Sciatic nerve (tissue), 2 donors: Measurements from ENCODE around the gene FAM200B. TPM values are rescaled to one million over a fixed set of nuclear protein-coding genes. Genes with fewer than 3 reads are reported as not detected.

ENCODE experiments used
- ATAC-seq: fragments of 200-7000 bp; cut with Tn5 transposase; one replicate; pipeline ENCODE4 v1.9.1; 2020; ENCODE audit warnings: mild to moderate bottlenecking, moderate library complexity
- DNase-seq: peaks from one replicate; pipeline ENCODE4 v3.0.0-alpha.2; 2020; ENCODE audit warnings: low spot score
- intact Hi-C: fragments of 100-400 bp; cut with DNase I; formaldehyde crosslinking; loops from one replicate; pipeline ENCODE4 v1.14.2; 2022
- total RNA-seq: library from RNA; stranded (reverse); fragmentation: NEBNext Ultra II Directional; extraction: Animal tissue kit (Norgen Biotek cat#: 25700); gene quantifications from one replicate; pipeline ENCODE4 v1.2.1, GENCODE V29; 2021
- donor health status: DM: no; HTN: no; CAD: no.
- donor health status: DM: no; HTN: no; CAD: no.

The FAM200B gene
- total RNA-seq, 1 donor from 2014 or later = 42.8 TPM

DNA sequence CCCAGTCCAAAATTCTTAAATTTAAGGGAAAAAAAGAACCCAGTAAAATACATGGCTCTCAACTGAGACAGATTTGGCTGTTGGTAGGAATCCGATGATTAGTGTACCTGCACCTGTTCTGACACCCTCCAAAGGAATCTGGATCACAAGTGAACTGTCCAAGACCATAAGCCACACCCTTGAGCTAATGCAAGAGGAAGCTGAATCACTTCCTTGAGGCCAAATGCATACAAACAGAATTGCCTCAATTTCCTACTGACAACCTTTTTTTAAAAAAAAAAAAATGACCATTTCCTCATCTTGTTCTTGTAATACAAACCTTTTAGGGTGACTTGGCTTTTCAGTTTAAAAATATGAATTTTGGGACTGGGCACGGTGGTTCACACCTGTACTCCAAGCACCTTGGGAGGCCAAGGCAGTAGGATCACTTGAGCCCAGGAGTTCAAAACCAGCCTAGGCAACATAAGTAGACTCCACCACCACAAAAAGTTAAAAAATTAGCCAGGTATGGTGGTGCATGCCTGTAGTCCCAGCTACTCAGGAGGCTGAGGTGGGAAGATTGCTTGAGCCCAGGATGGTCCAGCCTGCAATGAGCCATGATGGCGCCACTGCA lies 15.8 kb upstream of the FAM200B start:
- ATAC-seq = no peak
- intact Hi-C loops = no loop called here

DNA sequence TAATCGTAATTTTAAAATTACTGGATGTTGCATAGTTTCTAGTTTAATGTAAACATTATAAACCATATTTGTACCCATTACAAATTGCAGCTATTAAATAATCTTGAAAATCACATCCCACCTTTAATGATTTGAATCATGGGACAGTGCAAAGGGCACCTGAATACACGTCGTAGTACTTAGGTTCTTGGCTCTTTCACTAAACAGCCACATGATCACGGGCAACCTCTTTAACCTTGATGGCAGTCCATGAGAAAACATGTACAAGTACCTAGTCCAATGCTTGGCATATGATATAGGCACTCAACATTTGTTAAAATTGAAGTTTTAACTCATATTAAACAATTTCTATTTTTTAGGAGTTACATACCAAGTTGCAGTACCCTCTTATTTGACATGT lies 14.6 kb upstream of the FAM200B start:
- intact Hi-C loops = no loop called here
- no peak for ATAC-seq
- no peak for DNase-seq

More for the DNA sequence above, 15.8 kb upstream of the FAM200B start:
- DNase-seq = no peak

DNA sequence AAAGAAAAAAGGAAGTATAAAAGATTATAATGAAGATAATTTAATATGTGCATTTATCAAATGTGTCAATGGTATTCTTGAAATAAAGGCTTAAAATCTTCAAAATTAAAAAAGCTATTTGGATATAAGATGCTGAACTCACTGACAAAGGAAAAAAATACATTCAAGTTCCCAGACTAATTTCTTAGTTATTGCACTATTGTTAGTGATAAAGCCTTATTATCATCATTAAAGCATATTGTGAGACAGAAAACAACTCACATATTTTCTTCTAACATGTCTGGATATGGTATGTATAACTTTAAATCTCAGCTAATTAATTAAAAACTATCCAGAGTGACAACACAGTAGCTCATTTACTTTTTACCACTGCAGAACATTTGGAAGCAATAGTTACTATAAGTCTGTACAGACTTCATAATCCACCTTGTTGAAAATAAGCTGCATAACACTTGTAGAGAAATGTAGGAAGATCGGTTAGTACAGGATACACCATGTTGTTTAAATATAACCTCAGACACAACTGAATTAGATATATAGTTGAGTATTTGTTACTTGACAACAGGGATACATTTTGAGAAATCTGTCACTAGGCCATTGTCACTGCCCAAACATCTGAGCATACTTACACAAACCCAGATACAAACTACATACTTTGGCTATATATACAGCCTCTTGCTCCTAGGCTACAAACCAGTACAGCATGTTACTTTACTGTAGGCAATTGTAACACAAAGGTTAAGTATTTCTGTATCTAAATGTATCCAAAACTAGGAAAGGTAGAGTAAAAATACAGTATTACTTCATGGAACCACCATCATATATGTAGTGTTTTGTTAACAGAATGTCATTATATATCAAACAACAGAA lies 12.8 kb upstream of the FAM200B start:
- DNase-seq (no peak), ATAC-seq (no peak)
- intact Hi-C loops = no loop called here

DNA sequence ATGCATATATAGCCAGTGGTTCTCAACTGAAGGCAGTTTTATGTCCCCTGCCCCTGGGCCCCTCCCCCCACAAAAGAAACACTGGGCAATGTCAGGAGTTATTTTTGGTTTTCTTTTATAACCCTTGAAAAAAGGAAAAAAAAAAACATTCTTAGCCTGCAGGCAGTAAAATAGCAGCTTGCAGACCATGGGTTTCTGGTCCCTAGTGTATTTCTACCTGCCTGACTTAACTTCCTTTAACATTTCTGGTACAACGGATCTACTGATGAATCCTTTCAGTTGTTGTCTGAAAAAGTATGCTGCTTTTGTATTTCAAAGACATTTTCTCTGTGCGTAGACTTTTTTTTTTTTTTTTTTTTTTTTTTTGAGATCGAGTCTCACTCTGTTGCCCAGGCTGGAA lies 11.1 kb upstream of the FAM200B start:
- no peak for DNase-seq
- ATAC-seq = no peak
- intact Hi-C loops = no loop called here

DNA sequence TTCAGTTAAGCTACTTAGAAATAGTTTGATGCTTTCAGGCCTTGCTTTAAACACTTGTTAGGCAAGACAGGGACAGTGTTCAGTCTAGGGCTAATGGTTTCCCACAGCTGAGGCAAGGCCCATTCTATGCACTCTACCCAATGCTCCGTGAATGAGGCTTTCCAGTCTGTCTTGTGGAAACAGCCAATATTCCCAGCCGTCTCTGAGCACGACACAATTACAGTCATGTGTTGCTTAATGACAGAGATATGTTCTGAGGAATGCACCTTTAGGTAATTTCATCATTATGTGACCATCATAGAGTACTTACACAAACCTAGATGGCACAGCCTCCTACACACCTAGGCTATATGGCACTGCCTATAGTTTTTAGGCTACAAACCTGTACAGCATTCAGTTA lies 9.5 kb upstream of the FAM200B start:
- DNase-seq = no peak
- no peak for ATAC-seq
- intact Hi-C loops = no loop called here

DNA sequence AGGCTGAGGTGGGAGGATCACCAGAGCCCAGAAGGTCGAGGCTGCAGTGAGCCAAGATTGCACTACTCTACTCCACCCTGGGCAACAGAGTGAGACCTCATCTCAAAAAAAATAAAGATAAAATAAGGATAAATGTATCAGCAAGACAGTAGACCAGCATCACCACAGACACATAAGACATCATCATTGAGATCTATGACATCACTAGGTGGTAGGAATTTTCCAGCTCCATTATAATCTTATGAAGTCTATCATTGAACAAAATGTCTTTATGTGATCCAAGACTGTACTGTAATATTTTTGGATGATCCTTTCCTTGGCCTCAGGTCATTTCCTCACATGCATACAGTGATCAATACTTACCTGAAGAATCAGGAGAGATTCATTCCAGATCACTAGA lies 8.3 kb upstream of the FAM200B start:
- DNase-seq (no peak), ATAC-seq (no peak)
- intact Hi-C loops = no loop called here

DNA sequence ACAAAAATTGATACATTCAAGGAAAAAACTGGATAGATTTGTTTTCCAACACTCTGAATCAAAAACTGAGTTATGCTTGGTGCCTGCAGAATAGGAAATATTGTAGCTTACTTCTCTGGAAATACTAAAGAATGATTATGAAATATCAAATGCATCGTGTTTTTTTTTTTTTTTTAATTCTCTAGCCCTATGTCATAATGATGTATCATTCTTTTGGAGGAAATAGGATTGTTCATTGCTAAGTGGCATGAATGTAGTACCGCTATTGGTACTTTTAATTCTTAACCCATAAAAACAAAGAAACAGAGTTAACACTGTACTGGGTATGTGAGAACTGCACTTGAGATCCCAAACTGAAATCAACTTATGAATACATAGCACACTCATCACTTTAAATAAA lies 7.6 kb upstream of the FAM200B start:
- DNase-seq (no peak), ATAC-seq (no peak)
- intact Hi-C loops = no loop called here

DNA sequence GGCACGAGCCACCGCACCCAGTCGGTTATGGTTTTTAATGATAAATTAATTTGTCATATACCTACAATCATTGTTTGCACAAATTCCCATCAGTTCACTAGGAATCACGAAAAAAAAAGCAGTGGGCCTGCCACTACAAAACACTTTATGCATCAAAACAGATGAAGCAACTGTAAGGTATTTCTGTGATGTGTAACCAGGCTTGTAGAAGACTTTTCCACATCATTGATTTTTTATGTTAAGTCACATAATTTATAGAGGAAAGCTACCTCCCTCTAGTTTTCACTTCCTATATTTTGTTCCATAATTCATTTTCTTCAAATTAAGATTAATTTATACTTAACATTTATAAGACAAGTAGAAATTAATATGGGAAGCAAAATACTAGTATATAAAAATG lies 6.7 kb upstream of the FAM200B start:
- no peak for DNase-seq
- ATAC-seq = no peak
- intact Hi-C loops = no loop called here

DNA sequence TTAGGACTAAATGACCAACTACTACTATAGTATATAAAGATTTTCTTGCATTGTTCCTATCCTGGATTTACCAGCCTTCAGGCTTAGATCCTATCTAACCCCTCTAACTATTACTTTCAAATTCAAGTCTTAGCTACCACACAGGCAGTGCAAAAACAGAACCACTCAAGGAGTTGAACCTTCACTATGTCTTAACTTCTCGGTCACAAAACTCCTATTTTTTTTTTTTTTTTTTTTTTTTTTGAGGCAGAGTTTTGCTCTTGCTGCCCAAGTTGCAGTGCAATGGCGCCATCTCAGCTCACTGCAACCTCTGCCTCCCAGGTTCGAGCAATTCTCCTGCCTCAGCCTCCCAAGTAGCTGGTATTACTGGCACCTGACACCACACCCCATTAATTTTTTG lies 6.3 kb upstream of the FAM200B start:
- no peak for ATAC-seq
- DNase-seq = no peak
- intact Hi-C loops = no loop called here

DNA sequence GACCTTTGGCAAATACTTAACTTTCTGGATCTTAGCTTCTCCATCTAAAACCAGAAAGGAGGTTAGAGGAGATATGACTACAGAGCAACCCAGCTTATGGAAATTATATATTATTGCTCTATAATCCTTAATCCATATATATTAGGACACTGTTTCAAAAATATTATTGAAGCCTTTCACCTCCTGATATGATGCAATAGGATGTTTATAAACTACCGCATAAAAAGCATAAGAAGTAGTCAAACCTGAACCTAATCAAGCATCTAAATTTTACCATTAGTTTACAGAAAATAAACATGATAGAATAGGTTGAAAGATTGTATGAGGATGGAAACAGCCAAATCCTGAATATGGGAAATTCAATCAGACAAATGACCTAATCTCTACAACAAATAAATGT lies 5.6 kb upstream of the FAM200B start:
- intact Hi-C loops = no loop called here
- ATAC-seq = no peak

DNA sequence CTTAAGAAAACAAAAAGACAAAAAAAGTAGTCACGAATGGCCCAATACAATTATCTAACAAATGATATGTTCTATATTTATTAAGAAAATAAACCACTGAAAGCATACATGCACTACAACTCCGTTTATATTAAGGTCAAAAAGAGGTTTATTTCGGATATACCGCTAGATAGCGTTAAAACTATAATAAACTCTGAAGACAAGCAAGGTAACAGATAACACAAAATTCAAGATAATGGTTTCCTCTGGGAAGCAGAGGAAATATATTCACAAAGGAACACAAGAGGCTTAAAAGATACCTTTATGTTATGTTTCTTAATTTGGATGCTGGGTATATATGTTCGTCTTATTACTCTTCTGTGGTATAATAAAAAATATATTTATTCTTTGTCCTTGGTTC lies 4.7 kb upstream of the FAM200B start:
- ATAC-seq (no peak), DNase-seq (no peak)
- intact Hi-C loops = no loop called here

More for the DNA sequence above, 5.6 kb upstream of the FAM200B start:
- DNase-seq = no peak

DNA sequence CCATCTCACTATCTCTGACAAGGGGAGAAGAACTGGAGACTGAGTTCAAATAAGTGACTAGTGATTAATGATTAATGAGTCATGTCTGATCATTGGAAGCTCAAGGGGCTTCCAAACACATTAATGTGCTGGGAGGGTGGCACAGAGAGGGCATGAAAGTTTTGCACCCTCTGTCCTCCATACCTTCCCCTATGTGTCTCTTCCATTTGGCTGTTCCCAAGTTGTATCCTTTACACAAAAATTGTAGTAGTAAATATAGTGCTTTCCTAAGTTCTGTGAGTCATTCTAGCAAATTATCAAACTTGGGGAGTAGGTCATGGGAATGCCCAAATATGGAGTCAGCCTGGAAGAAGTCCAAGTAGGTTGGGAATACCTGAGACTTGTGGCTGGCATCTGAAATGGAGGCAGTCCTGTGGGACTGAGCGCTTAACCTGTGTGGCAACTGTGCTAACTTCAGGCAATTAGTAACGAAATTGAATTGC lies 4.1 kb upstream of the FAM200B start:
- intact Hi-C loops = no loop called here
- no peak for DNase-seq
- ATAC-seq = no peak

DNA sequence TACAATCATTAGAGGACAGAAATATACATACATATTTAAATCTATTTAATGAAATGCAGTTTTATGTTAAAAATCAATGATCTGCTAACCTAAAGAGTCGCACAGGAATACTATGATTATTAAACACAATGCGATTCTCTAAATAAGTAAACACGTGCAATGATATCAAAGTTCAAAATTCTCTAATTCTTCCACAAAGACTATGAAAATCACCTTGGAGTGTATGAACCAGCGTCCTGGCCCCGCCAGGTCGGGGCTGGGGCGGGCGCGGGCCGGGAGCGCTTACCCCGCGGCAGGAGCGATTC lies 608 bp upstream of the FAM200B start:
- DNase-seq = no peak
- intact Hi-C loops = no loop called here
- ATAC-seq = no peak

DNA sequence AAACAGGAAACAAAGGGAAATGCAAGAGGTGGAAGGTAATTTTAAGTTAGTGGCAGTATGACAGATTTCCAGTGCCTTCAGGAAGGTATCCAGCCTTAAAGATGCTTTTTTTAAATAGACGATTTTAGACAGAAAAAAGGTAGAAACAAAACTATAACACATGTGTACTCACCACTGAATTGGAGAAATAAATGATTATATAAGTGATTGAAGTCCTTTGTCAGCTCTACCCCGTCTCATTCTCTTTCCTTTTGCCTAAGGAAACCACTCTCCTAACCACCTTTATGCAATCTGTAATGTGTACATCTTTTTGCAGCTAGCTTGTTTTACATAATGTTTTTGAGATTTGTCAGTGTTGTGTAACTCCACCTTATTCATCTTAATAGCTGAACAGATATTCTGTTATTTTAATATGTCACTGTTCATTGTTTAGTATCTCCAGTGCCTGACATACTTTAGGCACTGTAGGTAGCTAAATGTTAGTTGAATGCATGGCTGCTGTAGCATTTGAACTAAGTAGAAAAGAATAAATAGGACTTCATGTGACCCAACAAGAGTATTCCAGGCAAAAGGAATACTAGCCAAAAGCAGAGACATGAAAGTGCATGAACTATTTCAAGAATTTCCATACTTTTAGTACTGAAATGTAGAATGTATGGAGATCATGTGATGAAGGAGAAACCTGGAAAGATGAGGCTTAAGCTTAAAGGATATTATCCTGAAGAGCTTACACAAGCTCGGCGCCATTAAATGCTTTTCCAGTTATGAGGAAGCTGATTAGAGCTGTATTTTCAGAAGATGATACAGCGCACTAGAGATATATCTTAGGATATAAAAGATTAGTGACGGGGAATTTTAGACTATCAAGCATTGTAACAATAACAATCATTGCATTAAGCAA lies 865 bp downstream of the FAM200B start:
- ATAC-seq (no peak), DNase-seq (no peak)
- intact Hi-C loops = no loop called here

DNA sequence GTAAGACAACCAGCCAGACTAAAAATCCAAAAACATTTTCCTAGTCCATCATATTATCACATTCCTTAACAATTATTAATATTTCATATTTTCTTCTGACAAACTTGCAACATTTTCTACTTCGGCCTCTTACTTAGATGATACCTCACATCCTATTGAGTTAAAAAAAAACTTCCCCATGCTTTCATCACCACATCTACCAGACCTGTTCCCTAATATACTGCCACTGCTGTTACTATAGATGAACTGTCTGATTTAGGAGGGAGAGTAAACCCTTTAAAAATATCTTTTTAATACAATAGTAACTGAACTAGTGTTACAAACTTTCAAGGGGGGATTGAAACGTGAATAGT lies 1.5 kb downstream of the FAM200B start:
- ATAC-seq = no peak
- intact Hi-C loops = no loop called here
- no peak for DNase-seq

DNA sequence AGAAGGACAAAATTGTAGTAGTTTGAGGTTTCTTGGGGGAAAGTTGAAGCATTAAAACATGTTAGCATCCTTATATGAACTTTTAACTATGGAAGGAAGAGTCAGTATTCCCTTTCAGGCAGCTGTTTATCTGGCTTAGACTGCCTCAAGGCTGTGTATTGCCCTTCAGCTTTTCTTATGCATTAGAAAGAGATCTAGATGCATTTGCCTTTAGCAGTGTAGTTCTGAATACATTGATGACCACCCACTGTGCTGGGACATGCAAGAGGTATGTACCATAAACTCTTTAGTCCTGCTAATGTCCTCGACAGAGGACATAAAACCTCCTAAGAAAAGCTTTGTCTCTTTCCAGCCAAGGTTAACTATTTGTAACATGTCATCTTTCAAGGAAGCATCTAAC lies 2.9 kb downstream of the FAM200B start:
- no peak for ATAC-seq
- no peak for DNase-seq
- intact Hi-C loops = no loop called here

DNA sequence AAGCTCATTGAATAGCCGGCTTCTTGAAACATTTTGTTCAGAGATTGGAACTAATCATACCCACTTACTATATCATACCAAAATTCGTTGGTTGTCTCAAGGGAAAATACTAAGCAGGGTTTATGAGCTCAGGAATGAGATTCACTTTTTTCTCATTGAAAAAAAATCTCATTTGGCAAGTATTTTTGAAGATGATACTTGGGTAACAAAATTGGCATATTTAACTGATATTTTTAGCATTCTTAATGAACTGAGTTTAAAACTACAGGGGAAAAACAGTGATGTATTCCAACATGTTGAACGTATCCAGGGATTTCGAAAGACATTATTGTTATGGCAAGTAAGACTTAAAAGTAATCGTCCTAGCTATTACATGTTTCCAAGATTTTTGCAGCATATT lies 6.4 kb downstream of the FAM200B start:
- ATAC-seq (no peak), DNase-seq (no peak)
- intact Hi-C loops = no loop called here

DNA sequence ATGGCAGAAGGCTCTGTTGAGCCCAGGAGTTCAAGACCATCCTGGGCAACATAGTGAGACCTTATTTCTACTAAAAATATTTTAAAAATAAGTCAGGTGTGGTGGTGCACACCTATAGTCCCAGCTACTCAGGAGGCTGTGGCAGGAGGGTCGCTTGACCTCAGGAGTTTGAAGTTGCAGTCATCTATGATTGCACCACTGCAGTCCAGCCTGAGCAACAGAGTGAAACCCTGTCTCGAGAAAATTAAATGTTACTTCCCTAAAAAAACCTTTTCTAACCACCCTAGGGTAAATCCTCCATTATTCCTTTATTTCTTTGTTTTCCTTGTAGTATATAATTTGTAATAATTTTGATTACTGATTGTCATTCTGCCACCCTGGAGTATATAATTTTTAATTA lies 7.9 kb downstream of the FAM200B start:
- DNase-seq (no peak), ATAC-seq (no peak)
- intact Hi-C loops = no loop called here

DNA sequence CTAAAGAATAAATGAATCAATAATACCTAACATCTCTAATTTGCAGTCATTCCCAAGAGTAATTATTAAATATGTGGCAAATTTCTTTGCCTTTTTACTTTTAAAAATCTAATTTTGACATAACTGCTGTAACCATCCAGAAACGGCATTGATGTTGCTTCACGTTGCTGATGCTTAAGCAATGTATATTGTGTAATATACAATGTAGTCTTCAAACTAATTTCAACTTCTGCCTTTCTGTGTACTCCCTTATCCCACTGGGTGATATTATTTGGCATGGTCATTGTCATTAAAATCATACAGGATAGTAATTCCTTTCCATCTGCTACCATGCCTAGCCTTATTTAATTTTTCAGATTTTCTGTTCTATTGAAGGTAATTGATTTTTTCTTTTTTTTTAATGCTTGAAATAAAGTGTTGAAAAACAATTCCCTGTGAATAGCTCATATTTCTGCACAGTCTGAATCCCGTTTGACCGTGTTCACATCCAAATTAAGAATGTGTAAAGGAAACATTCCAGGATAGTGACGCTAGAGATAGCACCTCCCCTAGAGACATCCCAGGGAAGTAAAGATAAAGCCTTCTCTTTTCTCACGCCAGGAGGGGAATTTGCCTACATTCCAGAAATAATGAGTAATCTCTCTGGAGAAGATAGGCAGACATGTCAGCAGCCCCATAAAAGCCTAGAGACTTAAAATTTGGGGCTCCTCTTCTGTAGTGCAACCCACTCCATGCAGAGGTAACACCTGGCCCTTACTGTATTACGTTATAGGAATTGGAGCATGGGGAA lies 8.6 kb downstream of the FAM200B start:
- intact Hi-C loops = no loop called here
- no peak for DNase-seq
- ATAC-seq = peak; percentile 89
